GM18861 (cell line): ENCODE measurements around the gene SHISA8.

Source experiments
- ATAC-seq: cut with Tn5 transposase; IDR thresholded peaks from one replicate; pipeline ENCODE4 v1.9.1; 2021; ENCODE audit not compliant: unreplicated experiment

SHISA8 gene

DNA sequence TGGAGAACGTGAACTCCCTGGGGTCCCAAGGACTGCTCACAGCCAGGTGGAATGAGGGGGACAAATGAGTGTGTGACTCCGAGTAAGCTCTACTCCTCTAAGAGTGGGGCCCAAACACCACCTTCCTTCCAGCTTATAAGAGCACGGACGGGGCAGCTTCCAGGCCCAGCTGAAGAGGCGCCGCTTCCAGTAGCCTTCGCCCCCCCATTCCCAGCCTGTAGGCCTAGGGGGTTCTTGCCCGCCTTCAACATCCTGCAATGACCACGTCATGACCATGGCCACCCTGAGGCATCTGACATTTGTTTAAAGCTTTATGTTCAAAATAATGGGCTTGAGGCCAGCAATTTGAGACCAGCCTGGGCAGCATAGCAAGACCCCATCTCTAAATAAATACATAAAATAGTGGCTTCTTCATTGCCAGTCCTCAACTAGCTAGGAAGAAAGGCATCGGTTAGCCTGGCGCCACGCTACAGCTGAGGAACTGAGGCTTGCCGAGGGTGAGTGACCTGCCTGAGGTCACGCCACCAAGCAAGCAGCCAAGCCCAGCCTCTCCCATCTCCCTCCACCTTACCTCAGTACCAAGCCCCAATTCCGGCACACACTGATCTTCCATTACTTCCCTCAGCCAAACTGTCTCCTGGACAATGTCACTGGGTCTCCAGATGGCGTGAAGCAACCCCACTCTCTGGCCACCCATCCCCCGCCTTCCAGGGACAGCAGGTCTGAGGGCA lies 19.6 kb upstream of the SHISA8 start:
- no peak for ATAC-seq

DNA sequence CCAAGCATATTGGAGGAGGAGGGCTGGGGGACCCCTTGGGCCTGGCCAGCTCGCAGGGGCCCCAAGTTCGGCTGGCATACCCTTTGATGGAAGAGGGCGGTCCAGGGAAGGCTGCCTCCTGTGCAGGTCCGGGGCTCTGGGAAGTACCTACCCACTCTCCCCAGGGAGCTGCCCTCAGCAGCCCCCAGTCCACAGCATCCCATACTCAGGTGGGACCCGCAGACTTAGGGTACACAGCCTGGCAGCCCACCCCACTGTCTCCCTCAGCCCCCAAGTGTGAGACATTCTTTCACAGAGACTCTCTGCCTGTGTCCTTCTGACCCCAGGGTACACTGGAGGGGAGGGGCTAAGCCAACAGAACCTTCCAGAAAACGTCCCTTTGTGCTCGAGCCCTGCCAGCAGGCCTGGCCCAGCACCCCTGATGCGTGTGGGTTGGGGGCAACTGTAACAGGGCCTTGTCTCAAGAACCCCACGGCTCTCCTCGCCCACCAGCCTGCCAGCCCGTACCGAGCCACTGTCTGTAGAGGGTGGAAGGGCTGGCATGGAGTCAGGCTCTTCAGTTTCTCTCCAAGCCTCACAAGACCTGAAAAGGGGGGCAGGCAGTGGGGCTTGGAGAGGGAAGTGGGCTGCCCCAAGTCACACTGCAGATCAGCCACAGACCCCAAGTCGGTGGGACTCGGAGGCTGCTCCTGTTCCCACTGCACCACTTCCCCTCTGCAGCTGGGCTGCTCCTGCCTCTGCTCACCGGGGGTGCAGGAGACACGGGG lies 18.7 kb upstream of the SHISA8 start:
- no peak for ATAC-seq

- ATAC-seq = no peak
These were observed 17.5 kb upstream of the SHISA8 start for GRCh38 chr22:41932353-41932752.

- peak; percentile 28 for ATAC-seq
These were observed 16.9 kb upstream of the SHISA8 start for GRCh38 chr22:41931701-41932269.

- ATAC-seq = no peak
These were observed 14.5 kb upstream of the SHISA8 start for GRCh38 chr22:41929418-41929810.

- ATAC-seq = no peak
These were observed 13.9 kb upstream of the SHISA8 start for GRCh38 chr22:41928593-41929417.

DNA sequence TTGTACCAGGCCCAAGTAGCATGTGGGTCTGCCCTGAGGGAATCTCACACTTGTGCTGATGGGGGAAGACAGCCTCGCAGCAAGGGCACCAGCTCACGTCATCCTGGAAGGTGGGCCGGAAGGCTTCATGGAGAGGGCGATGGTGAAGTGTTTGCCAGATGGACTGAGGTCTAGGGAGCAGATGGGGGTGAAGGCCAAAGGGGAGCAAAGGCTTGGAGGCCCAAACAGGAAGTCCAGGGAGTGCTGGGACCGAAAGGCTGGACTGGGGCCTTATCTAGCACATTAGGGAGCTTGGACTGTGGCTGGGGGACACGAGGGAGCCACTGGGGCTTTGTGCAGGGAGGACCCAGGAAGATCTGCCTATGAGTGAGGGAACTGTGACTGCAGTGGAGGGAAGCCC lies 12.9 kb upstream of the SHISA8 start:
- ATAC-seq = no peak

DNA sequence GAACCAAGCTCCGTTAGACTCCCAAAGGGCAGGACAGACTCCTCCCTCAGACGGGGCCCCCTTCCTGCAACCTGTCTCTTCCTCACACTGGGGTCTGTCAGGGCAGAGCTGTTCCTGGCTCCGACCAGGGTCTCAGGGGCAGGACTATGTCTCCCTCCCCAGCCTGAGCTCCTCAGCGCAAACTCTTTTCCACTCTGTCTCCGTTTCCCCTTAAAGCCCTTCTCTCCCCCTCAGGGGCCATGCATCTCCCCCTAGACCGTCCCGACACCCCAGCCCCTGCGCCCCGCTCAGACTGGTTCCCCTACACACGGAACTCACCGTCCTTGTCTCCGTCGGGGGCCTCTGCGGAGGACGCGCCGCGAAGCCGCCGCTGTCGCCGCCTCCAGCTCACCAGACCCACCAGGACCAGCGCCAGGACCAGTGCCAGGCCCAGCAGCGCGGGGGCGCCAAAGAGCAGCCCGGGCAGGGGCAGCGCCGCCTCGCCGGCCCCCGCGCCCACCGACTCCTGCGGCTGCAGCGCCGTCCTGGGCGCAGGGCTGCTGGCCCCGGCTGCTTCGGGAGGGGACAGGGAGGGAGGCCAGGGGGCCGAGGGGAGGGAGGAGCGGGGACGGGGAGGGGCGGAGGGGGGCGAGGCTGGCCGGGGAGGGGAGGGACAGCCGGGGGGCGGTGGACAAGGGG lies 11.0 kb upstream of the SHISA8 start:
- peak; percentile 20 for ATAC-seq

DNA sequence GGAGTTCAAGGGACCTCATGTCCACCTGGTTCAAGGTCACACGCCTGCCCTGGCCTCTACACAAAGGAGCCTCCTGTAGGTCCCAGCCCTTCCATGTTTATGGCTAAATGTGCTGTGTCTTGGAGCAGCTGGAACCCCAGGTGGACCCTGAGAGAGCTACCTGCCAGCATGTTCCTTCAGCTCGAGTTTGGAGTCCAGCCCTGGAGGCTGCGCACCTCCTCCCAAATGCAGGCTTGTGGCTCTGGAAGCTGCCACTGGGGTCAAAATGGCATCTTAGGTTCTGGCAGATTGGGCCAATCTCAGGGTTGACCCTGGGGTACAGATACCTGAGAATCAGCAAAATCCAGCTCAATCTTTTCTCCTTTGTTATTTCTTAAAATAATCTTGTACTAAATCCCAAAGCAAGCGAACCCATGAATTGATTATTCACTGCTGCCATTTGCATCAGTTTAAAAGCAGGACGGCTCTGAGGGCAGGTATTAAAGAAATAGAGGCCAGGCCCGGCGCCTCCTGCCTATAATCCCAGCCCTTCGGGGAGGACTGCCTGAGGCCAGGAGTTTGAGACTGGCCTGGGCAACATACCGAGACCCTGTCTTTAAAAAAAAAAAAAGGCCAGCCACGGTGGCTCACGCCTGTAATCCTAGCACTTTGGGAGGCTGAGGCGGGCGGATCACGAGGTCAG lies 8.9 kb upstream of the SHISA8 start:
- no peak for ATAC-seq

DNA sequence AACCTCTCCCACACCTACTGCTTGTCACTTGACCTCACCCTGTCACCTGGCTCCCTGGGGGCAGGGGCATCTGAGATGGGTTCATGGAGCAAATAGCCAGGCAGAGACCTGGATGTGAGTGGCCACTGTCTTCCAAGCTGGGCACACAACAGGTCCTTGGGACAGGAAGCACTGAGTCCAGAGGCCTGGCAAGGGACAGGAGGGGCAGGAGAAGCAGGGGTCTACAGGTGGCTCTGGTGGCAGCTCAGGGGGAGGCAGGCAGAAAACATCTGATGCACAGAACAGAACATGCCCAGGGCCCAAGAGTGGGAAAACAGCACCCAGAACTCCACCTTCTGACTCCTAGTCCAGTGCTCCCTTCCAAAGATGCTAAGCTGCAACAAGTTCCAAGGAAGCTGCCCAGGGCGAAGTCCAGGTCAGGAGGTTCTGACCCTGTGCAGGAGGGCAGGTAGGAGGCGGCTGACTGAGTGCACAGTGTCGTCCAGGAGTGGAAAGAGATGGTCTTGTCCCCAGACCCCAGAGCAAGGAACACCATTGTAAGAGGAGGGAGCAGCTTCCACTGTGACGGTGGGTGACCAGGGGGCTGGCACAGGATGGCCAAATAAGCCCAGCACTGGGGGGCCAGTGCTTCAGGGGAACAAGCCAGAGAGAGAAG lies 8.2 kb upstream of the SHISA8 start:
- no peak for ATAC-seq

DNA sequence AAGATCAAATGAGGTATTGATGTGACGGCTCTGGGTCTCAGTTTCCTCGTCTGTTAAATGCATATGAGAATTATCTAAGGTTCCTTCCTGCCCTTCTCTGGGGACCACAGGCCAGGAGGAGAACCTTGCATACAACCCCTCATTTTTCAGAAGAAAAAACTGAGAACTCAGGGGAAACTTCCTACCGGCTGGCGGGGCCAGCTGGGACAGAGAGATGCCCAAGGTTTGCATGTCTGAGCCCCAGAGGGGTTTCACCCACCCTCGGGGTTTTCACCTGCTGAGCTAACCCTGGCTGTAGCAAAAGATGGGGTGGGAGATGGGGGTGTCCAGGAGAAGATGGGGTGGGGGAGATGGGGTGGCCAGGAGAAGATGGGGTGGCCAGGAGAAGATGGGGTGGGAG lies 7.5 kb upstream of the SHISA8 start:
- ATAC-seq = no peak

- ATAC-seq = peak; percentile 16
These were observed 5.5 kb upstream of the SHISA8 start for GRCh38 chr22:41920271-41920976.

DNA sequence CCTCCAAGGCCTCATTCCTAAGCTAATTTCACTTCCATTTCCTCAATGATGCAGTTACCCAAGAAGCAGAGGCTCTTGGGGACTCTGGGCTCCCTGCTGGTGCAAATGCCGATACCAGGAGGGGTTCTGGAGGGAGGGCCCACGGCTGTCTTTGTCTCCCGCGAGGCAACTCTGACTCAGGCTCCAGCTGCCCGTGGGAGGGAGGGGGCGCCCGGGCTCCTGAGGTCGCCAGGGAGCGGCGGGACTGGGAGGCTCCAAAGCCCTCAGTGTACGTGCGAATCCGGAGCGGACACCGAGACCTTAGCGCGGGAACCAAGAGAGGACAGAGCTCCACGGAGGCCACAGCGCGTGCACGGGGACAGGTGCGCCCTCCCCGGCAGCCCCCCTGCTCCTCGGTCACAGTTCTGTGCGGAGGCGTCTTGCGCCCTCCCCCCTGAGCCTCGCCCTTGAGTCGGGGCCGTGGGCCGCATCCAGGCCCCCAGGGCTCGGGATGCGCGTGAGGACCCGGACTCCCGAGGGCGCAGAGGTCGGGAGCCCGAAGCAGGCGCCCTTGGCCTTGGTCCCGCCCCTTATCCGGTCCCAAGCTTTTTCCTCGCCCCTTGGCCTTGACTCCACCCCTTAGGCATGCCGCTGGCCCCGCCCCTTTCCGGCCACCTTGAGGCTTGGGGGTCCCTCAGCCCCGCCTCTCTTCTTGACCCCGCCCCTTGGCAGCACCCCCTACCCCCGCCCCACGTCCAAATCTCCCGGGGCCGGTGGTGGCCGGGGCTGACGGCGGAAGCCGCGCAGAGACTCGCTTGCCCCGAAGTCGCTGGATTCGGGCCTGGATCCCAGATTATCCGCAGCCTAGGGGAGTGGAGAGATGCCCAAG lies 4.7 kb upstream of the SHISA8 start:
- peak; percentile 34 for ATAC-seq

- ATAC-seq = no peak
These were observed 3.3 kb upstream of the SHISA8 start for GRCh38 chr22:41917903-41918791.

DNA sequence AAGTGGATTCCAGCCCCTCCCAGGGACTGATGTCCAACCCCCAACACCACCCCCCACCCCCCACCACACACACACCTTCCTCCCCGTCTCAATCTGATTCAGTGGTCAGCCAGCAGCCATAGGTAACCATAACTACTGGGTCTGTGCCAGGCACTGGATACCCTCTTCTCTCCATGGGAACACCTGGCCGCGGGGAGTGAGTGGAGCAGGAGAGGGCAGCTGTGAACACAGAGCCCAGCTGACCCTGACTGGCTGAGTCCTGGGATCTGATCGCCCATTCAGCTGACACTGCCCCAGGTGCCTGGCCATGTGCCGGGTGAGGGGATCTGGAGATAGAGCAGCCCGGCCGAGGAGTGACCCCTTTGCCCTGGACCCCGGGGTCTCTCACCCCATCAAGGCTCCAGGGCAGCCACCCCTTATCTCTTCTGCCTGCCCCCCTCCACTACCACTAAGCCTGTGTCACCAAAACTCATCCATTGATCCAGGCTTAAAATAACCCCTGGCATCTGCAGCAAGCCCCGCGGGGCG lies 2.6 kb upstream of the SHISA8 start:
- ATAC-seq = no peak

GRCh38 chr22:41916745-41917358 lies 2.0 kb upstream of the SHISA8 start:
- ATAC-seq = no peak
